Heart left ventricle (tissue), 13 donors: ENCODE measurements around the gene NMNAT2.

Experiments used
- CTCF ChIP-seq, 12 donors: fragments of 200-600 bp; sonication (generic) in 4 of 12; IDR thresholded peaks; one replicate each; pipeline versions ENCODE4 v1.5.0 to v1.8.0; 2018 to 2022; ENCODE audit warnings: antibody characterized with exemption in 12 of 12, mild to moderate bottlenecking in 5 of 12
- POLR2A ChIP-seq, 2 donors: fragments of 450-650 bp; IDR thresholded peaks; one replicate each; pipeline ENCODE4 v1.6.1; 2017; ENCODE audit warnings: antibody characterized with exemption in 2 of 2, mild to moderate bottlenecking in 2 of 2, moderate library complexity in 2 of 2
- donor health status: ischemic (EF 13 %, LVEDD 7.1; RV severe dilation, severe dysfunction).
- donor health status: DM: no; HTN: yes; CAD: no.
- donor health status: DM: no; HTN: no; CAD: no.
- donor health status: ischemic (EF 25% LVEDD 6.9; RV normal size, moderate dysfunction).
- donor health status: ischemic (EF 25% LVEDD 5.7; RV mildly dilated, moderate dysfunction).
- donor health status: ischemic (EF 35%, LVEDD 5.7; RV mildly dilated, moderate dysfunction).
- donor health status: nonischemic (EF 11% LVEDD 7.7; RV severe dilation, severe dysfunction).
- donor health status: DM: yes; HTN: yes; CAD: no.
- donor health status: PGD.
- donor health status: ischemic (EF 29% LVEDD 5.4; RV normal size, mild dysfunction).
- donor health status: nonischemic (EF 23%, LVEDD 6.1; RV moderate dilation, normal function).

GRCh38 chr1:183461350-183461749 lies 43.2 kb upstream of the NMNAT2 start:
- no peak for TF ChIP-seq POLR2A (IDR thresholded peaks at IDR 0.05)
- TF ChIP-seq CTCF (IDR thresholded peaks at IDR 0.05) = no peak
